GM15510 (cell line): ENCODE results near the gene VBP1.

Source experiments
- POLR2A ChIP-seq: IDR thresholded peaks from 3 replicates; pipeline ENCODE4 v1.6.1; 2011; ENCODE audit warnings: borderline replicate concordance; ENCODE audit not compliant: insufficient read length; ENCODE audit errors: extremely low read depth

The VBP1 gene

DNA sequence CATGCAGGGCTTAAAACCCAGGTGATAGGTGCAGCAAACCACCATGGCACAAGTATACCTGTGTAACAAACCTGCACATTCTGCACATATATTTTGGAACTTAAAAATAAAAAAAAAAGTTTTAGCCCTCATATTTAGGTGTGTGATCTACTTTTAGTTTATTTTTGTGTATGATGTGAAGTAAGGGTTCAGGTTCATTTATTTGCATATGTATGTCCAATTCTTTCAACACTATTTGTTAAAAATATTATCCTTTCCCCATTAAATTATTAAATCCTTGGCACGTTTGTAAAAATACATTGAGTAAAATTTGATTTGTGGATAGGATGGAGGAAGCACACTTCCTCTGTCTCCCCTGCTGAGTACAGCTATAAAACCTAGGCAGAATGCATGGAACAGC is 35.1 kb downstream of the VBP1 start:
- TF ChIP-seq POLR2A: no peak

DNA sequence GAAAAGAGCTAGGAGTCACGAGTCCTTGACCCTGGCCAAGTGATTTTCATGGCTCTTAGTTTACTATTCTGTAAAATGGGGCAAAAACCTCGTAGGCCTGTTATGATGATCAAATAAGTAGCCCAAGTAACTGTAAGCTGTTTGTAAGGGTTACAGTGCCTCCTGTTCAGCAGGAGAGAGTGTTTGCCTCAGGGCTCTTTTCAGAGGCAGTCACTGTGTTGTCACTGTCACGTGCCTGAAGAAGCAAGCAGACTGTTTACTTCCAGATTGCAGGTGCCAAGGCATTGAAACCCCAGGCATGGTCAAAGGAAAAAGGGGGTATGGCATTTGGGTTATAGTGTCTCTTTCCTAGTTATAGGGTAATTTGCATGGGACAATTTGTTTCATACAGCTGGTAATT is 43.5 kb downstream of the VBP1 start:
- TF ChIP-seq POLR2A: no peak

DNA sequence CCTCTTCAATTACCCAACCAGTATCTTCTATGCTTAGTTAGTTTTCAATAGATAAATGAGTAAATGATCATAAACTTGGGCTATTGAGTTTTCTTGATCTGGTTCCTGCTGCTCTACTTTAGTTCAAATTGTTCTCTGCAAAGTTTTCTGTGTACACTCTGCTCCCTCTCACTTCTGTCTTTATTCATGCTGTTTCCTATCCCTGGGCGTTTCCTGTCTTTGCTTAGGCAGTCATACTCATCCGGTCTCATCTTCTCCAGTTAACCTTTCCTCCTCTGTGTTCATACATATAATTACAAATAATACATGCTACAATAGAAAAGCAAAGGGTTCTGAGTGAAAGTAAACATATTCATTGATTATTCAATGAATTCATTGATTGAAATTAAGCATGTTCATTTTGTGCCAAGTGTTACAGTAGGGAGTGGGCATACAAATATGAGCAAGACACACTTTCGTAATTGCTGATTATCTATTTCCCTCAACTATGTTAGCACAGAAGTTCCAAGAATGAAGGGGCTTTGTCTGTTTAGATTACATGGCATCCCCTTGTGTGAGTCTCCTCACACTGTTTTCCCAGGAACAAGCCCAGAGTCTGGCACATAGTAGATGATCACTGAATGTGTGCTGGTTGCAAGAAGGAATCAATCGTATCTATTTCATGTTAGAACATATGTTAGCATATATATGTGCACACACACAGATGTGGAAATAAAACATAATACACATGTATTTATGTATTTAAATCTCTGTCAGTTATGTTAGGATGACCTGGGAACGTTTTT is 46.9 kb downstream of the VBP1 start:
- TF ChIP-seq POLR2A: no peak

DNA sequence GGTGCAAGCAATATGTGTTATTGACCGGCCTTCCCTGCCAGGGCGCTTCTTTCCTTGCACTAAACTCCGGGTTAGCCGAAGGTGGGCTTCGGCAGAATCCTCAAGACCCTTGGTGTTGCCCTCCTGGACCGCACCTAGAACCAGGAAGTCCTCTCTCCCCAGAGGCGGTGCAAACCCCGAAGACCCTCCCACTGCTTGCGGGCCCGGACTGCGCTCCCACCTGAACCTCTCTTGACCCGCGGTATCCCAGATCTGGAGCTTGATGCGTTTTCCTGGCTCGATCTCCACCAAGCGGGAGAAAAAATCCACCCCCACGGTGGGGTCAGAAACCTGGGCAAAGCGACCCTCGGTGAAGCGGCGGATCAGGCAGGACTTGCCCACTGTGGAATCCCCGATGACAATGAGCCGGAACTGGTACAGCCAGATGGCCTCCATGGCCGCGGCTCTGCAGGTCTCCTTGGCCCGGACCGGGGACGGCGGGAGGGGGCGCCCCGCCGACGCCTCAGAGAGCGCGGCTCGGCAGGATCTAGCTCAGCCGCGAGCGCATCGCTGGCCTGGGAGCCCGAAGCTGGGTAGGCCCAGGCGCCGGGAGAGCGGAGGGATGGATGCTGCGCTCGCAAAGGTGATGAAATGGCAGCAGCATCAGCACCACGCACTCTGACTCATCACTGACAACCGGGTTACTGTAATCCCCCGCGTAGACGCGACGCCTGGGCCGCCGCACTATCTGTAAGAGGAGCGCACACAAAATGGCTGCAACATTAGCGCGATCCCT is 47.8 kb downstream of the VBP1 start, which contains the start of gene RAB39B:
TSS of gene RAB39B (minus strand) at position 638 of the 775 bp plus-strand sequence. CDS start at position 435, 203 bp downstream.
- peak; percentile 55 for TF ChIP-seq POLR2A

DNA sequence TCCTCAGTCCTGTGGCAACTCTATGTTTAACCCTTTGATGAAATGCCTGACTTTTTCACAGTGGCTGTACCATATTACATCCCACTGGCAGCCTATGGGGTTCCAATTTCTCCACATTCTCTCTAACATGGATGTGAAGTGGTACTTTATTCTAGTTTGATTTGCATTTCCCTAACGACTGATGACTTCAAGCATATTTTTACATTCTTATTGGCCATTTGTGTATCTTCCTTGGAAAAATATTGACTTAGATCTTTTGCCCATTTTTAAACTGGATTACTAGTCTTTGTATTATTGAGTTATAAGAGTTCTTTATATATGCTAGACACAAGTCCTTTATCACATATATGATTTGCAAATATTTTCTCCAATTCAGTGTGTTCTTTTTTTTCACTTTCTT is 50.2 kb downstream of the VBP1 start:
- no peak for TF ChIP-seq POLR2A

DNA sequence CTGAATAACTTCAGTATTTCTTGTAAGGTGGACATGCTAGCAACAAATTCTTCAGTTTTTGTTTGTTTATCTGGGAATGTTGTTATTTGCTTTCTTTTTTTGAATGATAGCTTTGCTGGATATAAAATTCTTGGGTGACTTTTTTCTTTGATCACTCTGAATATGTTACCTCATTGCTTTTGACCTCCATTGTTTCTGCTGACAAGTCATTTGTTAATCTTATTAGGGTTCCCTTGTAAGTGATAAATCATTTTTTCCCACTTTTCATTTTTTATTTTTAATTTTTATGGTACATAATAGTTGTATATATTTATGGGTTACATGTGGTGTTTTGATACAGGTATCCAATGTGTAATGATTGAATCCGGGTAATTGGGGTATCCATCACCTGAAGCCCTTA is 54.7 kb downstream of the VBP1 start:
- no peak for TF ChIP-seq POLR2A

DNA sequence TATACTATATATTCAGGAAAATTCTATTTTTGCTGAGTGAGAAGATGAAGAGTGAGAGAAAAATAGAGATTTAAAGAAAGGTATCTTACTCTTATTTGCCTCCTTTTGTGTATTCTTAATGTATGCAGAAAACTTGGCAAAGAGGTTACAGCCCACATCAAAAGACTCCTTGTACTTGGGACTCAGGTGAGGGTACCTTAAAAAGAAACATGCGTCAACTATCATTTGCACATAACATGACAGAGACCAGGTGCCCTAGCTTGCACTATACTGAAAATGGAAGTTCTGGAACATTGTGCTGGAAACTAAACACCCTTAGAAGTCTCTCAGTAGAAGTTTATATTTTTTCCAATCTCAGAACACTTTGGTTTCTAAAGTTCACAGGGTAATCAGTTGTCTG is 63.6 kb downstream of the VBP1 start:
- TF ChIP-seq POLR2A: no peak
